ENCODE results near the gene ELOVL6. TPM values are rescaled to one million over a fixed set of nuclear protein-coding genes. Genes with fewer than 3 reads are reported as not detected.
"Not testable (repeated sequence)": the region's sequence is repeated elsewhere in the genome, so short reads cannot be mapped to it uniquely, and the experiment has no call there.

Gene ELOVL6
- total RNA-seq, 1 donor from 2014 or later = 29.1 TPM

DNA sequence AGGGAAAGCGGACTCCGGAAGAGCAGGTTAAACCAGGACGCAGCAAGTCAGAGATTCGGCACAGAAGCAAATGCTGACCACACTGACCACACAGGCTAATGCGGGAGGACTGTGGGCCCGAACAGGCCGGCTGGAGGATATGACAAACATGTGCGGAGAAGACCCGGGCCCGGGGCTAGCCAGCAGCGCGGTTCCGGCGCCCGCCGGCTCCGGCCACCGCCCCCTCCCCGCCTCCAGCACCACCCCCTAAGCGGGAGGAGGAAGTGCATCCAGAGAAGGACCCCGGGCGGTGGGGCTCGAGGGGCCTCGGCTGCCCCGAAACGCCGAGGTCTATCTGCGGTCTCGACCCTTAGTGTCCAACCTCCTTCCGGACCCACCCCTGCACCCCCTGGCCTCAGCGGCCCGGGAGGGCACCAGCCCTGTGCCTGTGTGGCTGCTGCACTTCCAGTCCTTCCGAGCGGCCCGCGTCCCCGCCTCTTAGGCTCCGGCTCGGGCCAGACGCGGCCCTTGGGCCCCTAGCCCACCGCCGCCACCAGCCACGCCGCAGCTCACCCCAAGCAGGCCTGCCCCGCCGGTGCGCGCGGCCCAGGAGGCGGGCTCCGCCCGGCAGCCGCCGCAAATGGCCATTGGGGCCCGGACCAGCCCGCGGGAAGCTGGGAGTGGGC lies 2.1 kb downstream of the ELOVL6 start:
- ATAC-seq = peak; percentile 45

DNA sequence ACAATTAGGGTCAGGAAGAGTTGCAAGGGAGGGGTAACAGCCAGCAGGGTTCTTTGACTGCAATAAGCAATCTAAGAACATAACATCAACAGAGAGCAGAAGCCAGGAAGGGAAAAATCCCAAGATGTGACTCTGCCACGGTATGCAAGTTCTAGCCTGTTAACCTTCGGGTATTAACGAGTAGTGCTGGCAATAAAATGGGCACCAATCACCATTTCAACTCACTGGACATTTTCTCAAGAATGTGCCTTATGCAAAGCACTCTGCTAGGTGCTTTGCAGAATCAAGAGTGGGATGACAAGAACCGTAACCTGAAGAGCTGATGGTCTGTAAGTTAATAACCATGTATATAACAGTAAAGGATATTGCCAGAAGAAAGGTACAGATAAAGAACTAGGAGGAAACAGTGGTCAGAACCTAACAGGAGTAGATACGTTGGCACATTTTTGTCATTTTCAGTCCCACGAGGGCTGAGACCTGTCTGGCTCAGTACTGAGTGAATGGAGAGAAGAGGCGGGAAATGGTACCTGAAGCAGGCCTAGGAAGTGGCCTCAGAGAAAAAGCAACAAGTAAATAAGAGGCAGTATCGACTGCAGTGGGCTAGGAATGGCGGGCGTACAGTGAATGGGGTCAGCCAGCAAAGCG lies 2.7 kb downstream of the ELOVL6 start:
- ATAC-seq = peak; percentile 36

DNA sequence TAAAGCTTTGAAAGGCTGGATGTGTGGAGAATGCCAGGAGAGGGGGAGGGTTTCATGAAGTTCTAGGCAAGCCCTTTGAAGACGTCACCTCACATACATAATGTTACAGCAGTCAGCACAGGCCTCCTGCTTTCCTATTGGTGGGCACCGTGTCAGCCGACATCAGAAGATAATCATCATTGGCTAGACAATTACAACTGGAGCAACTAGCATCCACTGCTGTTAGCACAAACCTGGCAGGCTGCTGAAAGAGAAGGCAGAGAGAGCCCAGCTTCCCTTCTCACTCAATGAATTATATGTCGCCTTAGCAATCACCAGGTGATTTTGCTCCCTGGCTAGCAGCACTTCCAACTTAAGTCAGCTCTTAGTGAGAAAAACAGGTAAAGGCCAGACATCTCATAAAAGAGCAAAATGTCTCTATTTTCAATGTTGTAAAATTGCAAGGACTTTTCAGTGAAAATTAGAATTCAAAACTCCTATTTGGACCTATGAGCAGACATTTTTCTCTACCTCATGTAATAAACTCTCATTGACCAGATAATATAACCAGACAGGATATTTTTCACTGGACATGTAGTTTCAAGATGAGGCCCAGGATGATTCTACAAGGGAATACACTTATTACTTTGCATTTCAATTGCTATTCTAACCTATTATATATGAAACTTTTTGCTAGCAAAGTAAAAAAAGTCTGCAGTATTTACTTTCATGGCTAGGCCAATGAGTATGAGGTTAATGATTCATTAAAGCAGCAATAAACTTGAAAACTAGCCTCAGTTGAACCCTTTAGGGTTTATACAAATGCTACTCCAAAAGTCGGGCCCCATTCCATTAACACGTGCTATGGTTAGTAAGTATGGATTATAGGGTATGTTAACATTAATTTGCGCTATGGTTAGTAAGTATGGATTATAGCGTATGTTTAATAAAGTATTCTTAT lies 4.3 kb downstream of the ELOVL6 start:
- peak; percentile 79 for ATAC-seq

DNA sequence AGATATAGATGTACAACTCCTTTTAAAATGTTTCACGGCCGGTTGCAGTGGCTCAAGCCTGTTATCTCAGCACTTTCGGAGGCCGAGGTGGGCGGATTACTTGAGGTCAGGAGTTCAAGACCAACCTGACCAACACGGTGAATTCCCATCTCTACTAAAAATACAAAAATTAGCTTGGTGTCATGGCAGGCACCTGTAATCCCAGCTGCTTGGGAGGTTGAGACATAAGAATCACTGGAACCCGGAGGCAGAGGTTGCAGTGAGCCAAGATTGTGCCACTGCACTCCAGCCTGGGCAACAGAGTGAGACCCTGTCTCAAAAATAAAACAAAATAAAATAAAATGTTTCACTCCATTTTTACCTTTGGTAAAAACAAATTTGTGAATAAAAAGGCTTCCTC lies 5.1 kb downstream of the ELOVL6 start:
- not testable (repeated sequence) for ATAC-seq

DNA sequence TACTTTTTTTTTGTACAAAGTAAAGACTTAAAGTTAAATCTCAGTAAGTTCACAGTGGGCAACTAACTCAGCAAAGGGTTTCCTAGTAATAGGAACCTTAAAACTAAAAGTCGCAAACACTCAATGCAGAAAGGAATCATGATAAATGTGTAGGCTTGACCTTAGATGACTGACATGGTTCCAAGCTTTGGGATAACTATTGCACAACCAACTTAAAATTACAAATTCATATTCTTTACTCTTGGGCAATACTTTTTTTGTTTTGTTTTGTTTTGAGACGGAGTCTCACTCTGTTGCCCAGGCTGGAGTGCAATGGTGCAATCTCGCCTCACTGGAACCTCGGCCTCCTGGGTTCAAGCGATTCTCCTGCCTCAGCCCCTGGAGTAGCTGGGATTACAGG lies 8.2 kb downstream of the ELOVL6 start:
- ATAC-seq = no peak

DNA sequence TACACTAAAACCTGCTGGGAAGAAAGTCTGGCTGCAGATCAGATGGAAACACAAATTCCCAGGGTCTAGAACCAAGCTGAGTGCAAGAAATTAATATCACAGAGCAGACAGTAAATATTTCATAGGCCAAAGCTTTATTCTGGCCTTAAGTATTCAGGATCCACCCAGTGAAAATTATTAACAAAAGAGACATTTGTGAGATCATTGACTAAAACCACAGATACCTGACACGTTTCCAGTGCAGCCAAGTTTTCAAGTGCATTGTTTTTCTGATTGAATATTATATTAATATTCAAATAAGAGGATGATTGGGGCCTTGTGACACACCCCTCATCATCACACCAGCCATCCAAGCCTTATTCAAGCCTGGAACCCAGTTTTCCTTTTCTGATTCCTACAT lies 10.3 kb downstream of the ELOVL6 start:
- ATAC-seq = no peak

DNA sequence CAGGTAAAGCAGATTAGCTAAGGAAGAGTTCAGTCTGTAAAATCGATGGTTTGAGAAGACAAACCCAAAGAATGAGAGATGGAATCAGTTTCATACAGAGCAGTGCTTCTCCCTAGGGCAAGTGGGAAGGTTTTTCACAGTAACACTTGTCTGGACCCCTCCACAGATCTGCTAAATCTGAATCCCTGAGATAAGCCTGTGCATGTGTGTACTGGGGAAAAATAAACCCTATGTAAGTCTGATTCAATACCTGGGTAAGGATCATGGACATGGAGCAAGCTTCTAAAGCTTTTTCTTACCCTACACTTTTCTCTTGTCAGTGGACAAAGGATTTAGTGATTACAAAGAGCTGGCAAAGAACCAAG lies 13.6 kb downstream of the ELOVL6 start:
- ATAC-seq = no peak

DNA sequence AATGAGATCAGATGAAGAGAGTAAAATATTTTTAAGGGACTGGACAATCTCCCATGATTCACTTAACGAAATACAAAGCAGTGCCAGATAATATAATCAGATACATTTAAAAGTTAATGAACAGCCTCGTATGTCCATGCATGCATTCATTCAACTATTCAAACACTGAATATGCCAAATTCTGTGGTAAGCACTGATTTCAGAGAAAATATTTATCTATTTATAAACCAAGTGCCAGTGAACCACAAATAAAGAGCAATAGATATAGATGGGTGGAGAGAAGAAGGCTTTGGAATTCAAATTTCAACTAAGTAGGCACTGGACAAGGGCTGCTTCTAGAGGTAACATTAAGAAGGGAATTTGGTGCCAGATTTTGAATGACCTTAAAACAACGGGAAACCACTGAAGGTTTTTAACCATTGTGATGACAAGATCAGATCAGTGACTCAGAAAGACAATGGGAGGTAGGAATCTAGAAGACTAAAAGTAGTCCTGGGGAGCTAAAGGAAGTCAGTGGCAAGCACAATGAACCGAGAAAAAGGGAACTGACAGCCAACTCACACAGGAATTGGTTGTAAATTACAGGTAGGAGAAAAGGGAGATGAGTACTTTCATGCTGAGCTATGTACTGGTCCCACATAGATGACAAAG lies 14.2 kb downstream of the ELOVL6 start:
- no peak for ATAC-seq

DNA sequence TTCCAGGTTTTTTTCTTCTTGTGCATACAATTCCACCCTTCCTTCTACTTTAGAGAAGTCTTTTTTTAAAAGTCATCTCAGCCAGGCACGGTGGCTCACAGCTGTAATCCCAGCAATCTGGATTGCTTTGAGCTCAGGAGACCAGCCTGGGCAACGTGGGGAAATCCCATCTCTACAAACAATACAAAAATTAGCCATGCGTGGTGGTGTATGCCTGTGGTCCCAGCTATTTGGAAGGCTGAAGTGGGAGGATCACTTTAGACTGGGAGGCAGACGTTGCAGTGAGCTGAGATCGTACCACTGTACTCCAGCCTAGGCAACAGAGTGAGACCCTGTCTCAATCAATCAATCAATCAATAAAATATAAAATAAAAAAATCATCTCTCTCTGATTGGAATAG lies 14.8 kb downstream of the ELOVL6 start:
- no peak for ATAC-seq

DNA sequence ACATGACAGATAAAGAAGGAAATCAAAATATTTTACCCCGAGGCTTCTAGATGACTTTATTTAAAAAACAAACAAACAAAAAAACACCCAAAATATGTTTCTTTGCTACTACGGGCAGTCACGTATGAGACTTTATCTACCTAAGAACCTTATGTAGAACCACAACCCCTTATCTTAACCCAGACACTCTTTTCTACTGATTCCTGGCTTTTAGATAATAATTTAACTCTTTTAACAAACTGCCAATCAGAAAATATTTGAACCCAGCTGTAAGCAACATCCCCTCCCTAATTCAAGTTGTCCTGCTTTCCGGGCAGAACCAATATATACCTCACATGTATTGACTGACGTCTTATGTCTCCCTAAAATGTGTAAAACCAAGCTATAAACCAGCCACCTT lies 15.4 kb downstream of the ELOVL6 start:
- no peak for ATAC-seq

DNA sequence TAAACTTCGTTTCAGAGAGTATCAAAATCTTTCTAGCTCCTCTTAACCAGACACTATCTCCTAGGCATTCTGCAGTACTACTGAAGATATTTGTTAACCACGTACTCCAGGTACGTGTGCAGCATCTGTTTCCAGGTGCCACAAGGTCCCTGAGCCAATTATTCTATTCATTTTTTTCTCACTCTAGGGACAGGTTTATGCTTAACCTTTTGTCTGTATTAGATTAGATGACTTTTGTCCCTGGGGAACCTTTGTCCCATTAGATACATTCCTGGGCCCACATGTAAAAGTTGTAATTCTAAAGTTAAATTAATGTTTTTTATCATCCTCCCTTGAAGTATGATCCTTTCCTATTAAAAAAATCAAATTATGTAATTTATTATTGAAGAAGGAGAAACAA lies 16.5 kb downstream of the ELOVL6 start:
- no peak for ATAC-seq

DNA sequence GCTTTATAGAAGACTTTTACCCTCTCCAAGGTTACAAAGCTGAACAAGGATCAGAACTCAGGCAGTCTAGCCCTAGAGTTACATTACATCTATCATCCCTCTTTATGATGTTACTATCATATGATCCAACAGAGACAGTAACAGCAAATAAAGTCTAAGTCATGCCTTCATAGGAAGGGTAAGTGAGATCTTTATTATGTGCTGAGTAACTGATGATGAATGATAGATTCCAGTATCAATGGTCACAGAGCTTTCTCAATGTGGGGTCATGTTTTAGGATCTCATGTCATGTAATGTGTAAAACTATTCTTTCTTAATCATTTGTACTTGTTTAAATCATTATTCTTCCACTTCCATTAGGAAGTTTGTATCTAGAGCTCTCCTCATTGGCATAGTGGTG lies 22.8 kb downstream of the ELOVL6 start:
- no peak for ATAC-seq

DNA sequence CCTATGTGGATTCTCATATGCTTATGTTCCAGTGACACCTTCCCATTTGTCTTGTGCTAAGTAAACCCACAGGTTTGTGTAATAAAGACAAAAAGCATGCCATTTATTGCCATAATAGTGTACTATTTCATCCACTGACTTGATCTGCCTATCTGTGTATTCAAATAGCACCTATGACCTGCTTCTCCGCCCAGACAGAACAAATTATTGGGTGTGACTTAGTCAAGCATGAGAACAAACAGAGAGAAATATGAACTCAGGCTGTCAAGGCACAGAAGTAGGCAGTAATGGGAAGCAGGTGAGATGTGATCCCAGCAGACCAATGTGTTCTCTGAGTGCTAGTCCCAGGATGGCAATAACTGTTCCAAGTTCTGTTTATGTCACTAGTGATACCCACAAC lies 25.4 kb downstream of the ELOVL6 start:
- peak; percentile 68 for ATAC-seq

DNA sequence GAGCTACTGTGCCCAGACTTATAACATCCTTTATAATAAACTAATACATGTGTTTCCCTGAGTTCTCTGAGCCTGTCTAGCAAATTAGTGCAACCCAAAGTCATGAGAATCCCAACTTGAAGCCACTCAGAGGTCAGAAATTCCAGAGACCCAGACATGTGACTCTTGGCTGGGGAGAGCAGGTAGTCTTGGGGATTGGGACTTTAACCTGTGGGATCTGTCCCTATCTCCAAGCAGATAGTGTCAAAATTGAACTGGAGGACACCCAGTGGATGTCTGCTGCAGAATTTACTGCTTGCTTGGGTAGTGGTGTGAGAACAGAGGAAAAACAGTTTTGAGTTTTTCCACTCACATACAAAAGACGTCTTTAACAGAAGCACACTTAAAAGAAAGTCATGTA lies 26.4 kb downstream of the ELOVL6 start:
- no peak for ATAC-seq

DNA sequence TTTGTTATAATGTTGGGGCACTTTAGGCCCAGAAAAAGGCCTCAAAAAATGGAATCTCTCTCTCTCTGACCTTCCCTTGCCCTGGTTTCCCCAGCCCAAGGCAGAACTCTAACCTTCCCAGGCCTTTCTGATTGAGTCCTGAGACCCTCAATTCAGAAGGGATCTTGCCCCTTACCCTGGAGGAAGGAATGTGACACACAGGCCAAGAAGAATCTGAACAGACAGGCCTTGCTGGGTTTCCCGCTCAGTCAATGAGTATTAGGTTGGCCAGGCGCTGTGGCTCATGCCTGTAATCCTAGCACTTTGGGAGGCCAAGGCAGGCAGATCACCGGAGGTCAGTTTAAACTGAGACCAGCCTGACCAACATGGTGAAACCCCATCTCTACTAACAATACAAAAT lies 27.6 kb downstream of the ELOVL6 start:
- peak; percentile 36 for ATAC-seq

DNA sequence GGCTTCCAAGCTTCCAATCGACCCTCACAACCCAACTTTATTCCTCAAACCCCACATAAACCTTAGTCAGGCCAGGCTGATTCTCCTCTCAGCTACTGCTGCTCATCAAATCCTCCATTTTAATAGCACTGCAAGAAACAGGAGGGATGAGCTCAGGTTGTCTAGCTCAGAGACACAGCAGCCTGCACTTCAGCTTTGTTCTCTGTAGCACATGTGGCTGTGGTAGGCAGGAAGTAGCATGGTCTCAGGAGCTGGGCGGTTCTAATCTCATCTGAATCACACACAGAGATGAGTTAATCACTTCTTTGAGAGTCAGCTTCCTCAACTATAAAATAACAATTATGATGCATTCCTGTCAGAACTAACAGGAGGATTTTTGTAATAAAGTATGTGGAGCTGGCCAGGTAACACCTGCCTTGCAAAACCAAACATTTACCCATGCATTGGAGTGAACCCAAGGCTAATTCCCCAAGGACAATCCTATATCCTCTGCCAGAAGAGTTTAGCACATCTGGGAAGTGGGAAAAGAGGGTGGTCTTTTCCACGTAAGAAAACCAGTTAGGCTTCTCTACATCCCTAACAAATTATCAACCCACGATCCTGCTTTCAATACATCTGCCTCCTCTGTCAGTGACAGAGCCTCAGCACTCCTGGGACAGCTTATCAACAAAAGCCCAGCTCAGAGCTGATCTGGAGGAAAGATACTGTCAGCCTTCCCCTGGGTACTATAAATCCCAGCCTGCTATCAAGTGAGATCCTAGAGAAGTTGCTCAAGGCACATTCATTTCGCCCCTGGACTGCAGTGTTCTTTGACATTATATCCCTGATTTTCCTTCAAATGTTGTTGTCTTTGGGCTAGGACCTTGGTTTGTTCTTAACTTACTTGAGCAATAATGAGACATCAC lies 32.8 kb downstream of the ELOVL6 start:
- ATAC-seq = peak; percentile 97

DNA sequence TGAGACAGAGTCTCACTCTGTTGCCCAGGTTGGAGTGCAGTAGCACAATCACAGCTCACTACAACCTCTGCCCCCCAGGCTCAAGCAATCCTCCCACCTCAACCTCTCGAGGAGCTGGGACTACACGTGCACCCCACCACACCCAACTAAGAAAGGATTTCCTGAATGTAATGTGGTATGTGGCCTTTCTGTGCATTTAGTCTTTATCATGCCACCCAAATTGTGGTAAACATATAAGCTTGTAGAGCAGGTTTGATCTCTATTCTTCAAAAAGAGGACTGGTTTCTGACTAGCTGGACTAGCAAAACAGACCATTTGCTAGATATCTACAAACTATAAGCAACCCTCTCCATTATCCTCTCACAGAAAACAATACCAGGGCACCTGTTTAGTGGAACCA lies 33.6 kb downstream of the ELOVL6 start:
- ATAC-seq = peak; percentile 83

DNA sequence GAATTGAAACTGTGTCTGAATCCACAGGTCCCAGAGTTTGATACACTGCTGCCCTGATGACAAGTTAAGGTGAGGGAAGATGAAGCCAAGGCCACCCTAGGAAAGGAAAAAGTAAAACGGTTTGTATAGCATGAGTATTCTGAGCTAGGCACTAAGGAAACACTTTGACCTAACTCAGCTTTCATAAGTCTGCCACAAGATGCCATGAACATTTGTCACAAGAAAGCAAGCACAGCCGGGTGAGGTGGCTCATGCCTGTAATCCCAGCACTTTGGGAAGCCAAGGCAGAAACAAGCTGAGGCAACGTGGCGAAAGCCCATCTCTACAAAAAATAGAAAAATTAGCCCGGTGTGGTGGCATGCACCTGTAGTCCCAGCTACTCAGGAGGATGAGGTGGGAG lies 34.2 kb downstream of the ELOVL6 start:
- peak; percentile 57 for ATAC-seq

DNA sequence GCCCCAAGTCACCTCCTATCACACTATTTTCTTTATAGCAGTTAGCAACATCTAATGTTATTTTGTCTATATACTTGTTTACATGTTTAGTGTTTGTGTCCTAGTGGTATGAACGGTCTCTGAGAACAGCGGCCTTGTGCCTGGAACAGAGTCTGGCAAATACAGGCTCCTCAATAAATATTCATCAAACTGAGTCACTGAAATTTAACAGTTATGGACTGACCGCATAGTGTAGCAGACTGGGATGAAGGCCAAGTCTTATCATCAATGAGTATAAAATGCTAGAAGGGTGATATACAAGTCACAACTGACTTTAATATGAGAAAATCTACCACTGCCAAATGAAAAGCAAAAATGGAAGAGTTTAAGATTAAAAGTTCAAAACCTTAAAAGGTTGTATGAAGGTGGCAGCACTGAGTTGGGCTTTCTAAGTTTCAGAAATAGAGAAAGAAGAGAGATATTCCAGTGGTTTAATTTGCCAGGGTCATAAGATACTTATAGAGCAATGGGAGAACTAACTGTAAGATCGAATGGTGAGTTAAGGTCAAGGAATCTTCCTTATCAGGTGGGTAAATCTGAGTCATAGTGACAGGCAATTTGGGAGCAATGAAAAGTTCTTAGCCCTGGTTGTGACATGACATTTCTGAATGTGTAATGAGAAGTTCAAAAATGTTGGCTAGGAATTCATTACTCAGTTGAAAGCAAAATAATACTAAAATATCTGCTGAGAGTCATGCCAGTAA lies 34.9 kb downstream of the ELOVL6 start:
- no peak for ATAC-seq

DNA sequence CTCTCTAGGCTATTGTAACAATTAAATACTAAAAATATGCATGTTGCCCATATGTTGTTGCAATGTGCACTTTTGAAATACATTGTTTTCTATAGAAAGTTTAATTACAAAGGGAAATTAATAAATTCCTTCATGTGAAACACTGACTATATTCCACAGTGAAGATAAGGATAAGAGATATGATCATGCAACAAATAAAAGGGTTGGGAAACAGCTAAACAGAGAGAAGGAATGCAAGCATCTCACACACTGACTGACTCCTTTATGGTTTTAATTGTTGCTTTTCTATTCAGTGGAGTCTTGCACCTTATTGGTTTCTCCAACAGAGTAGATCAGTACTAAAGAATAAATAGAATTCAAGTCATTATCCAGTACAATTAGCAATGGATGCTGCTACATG lies 37.8 kb downstream of the ELOVL6 start:
- no peak for ATAC-seq

DNA sequence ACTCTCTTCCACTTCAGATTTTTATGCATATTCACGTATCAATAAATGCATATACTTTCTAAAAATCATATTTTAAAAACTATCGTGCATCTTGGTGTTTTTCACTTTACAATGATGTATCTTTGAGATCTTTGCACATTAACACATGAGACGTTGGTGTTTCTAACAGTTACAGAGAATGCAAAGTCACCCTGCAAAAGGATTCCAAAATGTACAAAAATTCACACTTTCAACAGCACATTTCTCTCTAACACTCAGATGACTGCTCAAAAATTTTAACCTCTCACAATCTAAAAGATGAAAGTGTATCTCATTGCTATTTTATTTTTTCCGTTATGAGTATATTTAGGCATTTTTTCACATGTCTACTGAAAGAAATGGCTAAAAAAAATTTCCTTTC lies 38.9 kb downstream of the ELOVL6 start:
- no peak for ATAC-seq

All from esophagus mucosa (tissue), 1 donor.